Stimulated activated effector memory CD8-positive, alpha-beta T cell treated with anti-CD3 and anti-CD28 coated beads, Interleukin-12 subunit alpha, Interleukin-12 subunit beta, amount 100 ng/mL, for 72 hours (primary cell): ENCODE results near the gene XPNPEP3.

Experiments used
- ATAC-seq: fragments of 150-1000 bp; cut with Tn5 transposase; 2 replicates; pipeline ENCODE4 v1.10.0; 2021
- DNase-seq, 2 donors: peaks; one replicate each; pipeline ENCODE4 v3.0.0; 2021 to 2022; ENCODE audit warnings: low spot score in 2 of 2
- H3K27ac Mint-ChIP-seq: one replicate; pipeline ENCODE4 v1.8.0; 2022; ENCODE audit warnings: mild to moderate bottlenecking, mixed read lengths
- H3K36me3 Mint-ChIP-seq: one replicate; pipeline ENCODE4 v1.8.0; 2022; ENCODE audit warnings: mild to moderate bottlenecking, mixed read lengths
- H3K4me1 Mint-ChIP-seq: one replicate; pipeline ENCODE4 v1.8.0; 2022; ENCODE audit warnings: mixed read lengths
- H3K4me3 Mint-ChIP-seq: one replicate; pipeline ENCODE4 v1.8.0; 2022; ENCODE audit warnings: mild to moderate bottlenecking, mixed read lengths
- H3K9me3 Mint-ChIP-seq: one replicate; pipeline ENCODE4 v1.8.0; 2022; ENCODE audit warnings: mixed read lengths

Gene XPNPEP3

DNA sequence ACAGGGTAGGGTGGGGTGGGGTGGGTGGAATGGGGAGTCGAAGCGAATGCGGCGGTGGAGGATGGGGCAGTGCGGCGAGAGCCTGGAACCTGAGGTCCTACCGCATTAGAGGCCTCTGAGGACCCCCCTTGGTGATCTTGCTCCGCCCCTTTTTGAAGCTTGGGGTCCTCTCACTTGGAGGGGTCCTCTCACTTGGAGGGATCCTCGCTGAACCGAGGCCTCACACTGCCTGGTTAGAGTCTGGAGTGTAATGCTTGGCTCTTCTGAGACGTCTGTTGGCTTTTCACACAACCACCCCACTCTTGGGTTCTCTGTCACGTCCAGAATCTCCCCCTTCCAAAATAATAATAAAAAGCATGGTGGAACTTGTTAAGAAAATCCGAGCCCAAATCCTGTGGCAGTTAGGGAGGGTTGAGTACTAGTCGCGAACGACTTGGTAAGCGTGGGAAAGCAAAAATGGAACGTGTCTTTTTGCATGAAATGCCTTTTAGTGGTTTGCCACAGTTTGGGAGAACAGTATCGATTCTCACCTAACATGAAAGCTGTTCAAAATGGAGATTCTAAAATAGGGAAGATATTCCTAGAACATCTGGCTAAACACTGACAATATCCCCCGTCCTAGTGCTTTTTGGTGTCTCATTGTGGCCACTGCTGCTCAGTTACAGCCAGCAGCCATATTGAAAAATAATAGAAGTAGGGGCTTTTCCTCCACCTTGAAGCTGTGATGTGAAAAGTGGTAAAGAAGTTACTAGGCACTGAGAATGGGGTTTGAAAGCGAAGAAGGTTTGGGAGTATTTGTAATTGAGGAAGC lies 95.1 kb downstream of the XPNPEP3 start:
- peak overlapping the region; percentile 98 for H3K4me3 Mint-ChIP-seq
- peaks cover 16% of the 10 kb centered on the region for H3K4me1 Mint-ChIP-seq
- H3K9me3 Mint-ChIP-seq = no peaks in the 10 kb centered on the region
- H3K36me3 Mint-ChIP-seq = peaks cover 67% of the 10 kb centered on the region
- ATAC-seq = peak; percentile 2
- DNase-seq = peak in 1 of 2 donors; percentile 8
- peak overlapping the region; percentile 99 for H3K27ac Mint-ChIP-seq

- peaks cover 14% of the 10 kb centered on the region for H3K4me1 Mint-ChIP-seq
- no peaks in the 10 kb centered on the region for H3K9me3 Mint-ChIP-seq
- peak overlapping the region; percentile 99 for H3K27ac Mint-ChIP-seq
- H3K4me3 Mint-ChIP-seq = peak overlapping the region; percentile 98
- ATAC-seq (no peak), DNase-seq (no peak)
- H3K36me3 Mint-ChIP-seq = peaks cover 81% of the 10 kb centered on the region
These were observed 96.5 kb downstream of the XPNPEP3 start for GRCh38 chr22:40953471-40953870.

- Mint-ChIP-seq H3K36me3 (peaks cover 88% of the 10 kb centered on the region), H3K4me3 (peak overlapping the region; percentile 98), H3K4me1 (peaks cover 14% of the 10 kb centered on the region), H3K9me3 (no peaks in the 10 kb centered on the region), H3K27ac (peak overlapping the region; percentile 99)
- DNase-seq (no peak), ATAC-seq (no peak)
These were observed 97.2 kb downstream of the XPNPEP3 start for GRCh38 chr22:40954113-40954512.

GRCh38 chr22:40955571-40955970 lies 98.6 kb downstream of the XPNPEP3 start:
- ATAC-seq (no peak), DNase-seq (no peak)
- peak overlapping the region; percentile 99 for H3K27ac Mint-ChIP-seq
- H3K4me1 Mint-ChIP-seq = peaks cover 22% of the 10 kb centered on the region
- peaks cover 99% of the 10 kb centered on the region for H3K36me3 Mint-ChIP-seq
- no peak overlapping the region for H3K4me3 Mint-ChIP-seq
- no peaks in the 10 kb centered on the region for H3K9me3 Mint-ChIP-seq

DNA sequence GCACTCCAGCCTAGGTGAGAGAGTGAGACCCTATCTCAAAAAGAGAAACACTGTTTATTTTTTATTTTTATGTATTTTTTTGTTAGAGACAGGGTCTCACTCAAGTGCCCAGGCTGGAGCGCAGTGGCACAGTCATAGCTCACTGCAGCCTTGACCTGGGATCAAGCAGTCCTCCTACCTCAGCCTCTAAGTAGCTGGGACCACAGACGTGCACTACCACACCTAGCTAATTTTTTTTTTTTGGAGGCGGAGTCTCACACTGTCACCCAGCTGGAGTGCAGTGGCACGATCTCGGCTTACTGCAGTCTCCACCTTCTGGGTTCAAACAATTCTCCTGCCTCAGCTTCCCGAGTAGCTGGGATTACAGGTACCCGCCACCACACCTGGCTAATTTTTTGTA lies 100.7 kb downstream of the XPNPEP3 start:
- Mint-ChIP-seq H3K4me1 (peaks cover 19% of the 10 kb centered on the region), H3K27ac (peak overlapping the region; percentile 60), H3K9me3 (no peaks in the 10 kb centered on the region), H3K4me3 (no peak overlapping the region), H3K36me3 (peaks cover 100% of the 10 kb centered on the region)
- DNase-seq (no peak), ATAC-seq (no peak)

DNA sequence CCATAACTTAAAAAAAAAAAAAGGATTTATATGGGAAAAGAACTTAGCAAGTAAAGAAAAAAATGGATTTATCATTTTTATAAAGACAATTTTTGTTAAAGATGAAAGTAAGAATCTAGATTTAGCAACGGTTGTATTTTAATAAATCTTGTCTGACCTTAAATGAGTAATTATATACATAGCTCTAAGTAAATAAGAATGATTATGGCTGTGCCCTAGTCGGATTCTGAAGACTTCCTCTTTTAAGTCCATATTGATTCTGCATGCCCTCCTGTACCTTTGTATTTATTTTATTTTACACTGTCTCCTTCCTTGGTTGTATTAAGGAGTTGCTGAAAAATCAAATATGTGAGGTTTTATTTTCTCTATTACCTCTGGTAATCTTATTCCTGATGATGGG lies 101.4 kb downstream of the XPNPEP3 start:
- no peak for ATAC-seq
- H3K36me3 Mint-ChIP-seq = peaks cover 100% of the 10 kb centered on the region
- DNase-seq = no peak
- H3K27ac Mint-ChIP-seq = peak overlapping the region; percentile 60
- H3K4me1 Mint-ChIP-seq = peaks cover 17% of the 10 kb centered on the region
- no peak overlapping the region for H3K4me3 Mint-ChIP-seq
- no peaks in the 10 kb centered on the region for H3K9me3 Mint-ChIP-seq

- ATAC-seq (no peak), DNase-seq (no peak)
- Mint-ChIP-seq H3K9me3 (no peaks in the 10 kb centered on the region), H3K4me3 (no peak overlapping the region), H3K36me3 (peaks cover 100% of the 10 kb centered on the region), H3K4me1 (peaks cover 10% of the 10 kb centered on the region), H3K27ac (peak overlapping the region; percentile 60)
These were observed 103.2 kb downstream of the XPNPEP3 start for GRCh38 chr22:40960145-40960544.

- peak overlapping the region; percentile 57 for H3K27ac Mint-ChIP-seq
- H3K4me1 Mint-ChIP-seq = peaks cover 5% of the 10 kb centered on the region
- no peaks in the 10 kb centered on the region for H3K9me3 Mint-ChIP-seq
- H3K4me3 Mint-ChIP-seq = no peak overlapping the region
- no peak for ATAC-seq
- H3K36me3 Mint-ChIP-seq = peaks cover 100% of the 10 kb centered on the region
- no peak for DNase-seq
These were observed 109.2 kb downstream of the XPNPEP3 start for GRCh38 chr22:40965936-40966725.

- no peak overlapping the region for H3K4me3 Mint-ChIP-seq
- no peaks in the 10 kb centered on the region for H3K9me3 Mint-ChIP-seq
- peak overlapping the region; percentile 57 for H3K27ac Mint-ChIP-seq
- H3K36me3 Mint-ChIP-seq = peaks cover 100% of the 10 kb centered on the region
- H3K4me1 Mint-ChIP-seq = peaks cover 5% of the 10 kb centered on the region
- ATAC-seq = no peak
- DNase-seq = no peak
These were observed 109.8 kb downstream of the XPNPEP3 start for GRCh38 chr22:40966726-40967085.

DNA sequence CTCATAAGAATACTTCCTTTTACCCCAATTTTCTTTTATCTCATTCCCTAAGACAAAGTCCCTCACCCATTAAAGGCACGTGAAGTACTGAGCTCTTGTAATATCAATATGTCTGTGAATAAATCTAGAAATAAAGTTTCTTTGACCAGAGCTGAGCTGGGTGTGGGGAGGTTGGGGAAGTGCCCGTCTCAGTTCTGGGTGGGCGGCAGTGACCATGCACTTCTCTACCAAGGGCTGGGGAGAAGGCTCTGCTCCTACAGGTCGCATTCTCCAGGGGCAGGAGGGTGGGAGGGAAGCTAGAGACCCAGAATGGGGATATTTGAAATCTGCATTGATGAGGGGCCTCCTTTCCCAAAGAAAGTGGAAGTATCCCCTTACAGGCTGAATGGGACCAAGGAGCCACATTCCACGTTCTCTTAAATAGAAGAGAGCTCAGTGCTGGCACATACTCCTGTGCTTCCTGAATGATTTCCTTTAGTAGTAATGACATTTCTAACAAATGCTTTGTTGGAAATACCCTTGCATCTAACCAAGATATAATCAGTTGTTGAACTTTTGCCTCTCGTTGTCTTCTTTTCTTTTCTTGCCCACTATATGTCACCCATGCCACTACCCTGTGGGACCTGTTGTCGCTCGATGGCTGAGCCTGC lies 110.3 kb downstream of the XPNPEP3 start:
- Mint-ChIP-seq H3K4me3 (no peak overlapping the region), H3K36me3 (peaks cover 100% of the 10 kb centered on the region), H3K9me3 (no peaks in the 10 kb centered on the region), H3K27ac (peak overlapping the region; percentile 57), H3K4me1 (peaks cover 5% of the 10 kb centered on the region)
- ATAC-seq (no peak), DNase-seq (no peak)

- Mint-ChIP-seq H3K4me3 (no peak overlapping the region), H3K27ac (peak overlapping the region; percentile 30), H3K36me3 (peaks cover 61% of the 10 kb centered on the region), H3K4me1 (peaks cover 7% of the 10 kb centered on the region), H3K9me3 (no peaks in the 10 kb centered on the region)
- DNase-seq (no peak), ATAC-seq (no peak)
These were observed 115.6 kb downstream of the XPNPEP3 start for GRCh38 chr22:40972587-40972986.

DNA sequence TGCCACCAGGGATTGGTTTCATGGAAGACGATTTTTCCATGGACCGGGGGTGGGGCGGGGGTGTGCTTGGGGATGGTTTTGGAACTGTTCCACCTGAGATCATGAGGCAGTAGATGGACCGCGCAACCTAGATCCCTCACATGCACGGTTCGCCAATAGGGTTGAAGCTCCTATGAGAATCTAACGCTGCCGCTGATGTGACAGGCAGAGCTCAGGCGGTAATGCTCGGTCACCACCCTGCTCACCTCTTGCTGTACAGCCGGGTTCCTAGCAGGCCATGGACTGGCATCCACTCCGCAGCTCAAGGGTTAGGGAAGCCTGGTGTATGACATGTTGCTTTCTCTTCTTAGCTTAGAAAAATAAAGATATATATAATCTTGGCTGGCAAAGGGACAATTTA lies 116.2 kb downstream of the XPNPEP3 start:
- Mint-ChIP-seq H3K4me3 (no peak overlapping the region), H3K4me1 (peaks cover 7% of the 10 kb centered on the region), H3K27ac (no peak overlapping the region), H3K9me3 (no peaks in the 10 kb centered on the region), H3K36me3 (peaks cover 56% of the 10 kb centered on the region)
- ATAC-seq = no peak
- DNase-seq = no peak

DNA sequence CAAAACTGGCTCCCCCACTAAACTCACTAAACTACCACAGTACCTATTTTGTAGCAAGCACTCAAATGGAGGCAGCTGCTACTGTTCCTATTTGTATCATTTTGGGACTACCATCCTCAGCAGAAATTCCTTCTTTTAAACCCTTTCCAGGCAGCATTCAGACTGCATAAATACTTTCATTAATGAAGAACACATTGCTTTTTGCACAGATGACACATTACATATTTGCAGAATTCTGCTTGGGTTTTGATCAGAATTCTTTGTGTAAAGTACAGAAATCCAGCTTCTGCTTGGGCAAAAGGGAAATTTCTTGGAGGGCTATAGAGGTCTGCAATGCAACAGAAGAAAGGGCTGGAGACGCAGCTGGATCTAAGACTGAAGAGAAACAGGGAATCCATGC lies 118.4 kb downstream of the XPNPEP3 start:
- no peak overlapping the region for H3K27ac Mint-ChIP-seq
- peaks cover 34% of the 10 kb centered on the region for H3K36me3 Mint-ChIP-seq
- ATAC-seq = no peak
- no peak overlapping the region for H3K4me3 Mint-ChIP-seq
- DNase-seq = no peak
- peaks cover 7% of the 10 kb centered on the region for H3K4me1 Mint-ChIP-seq
- no peaks in the 10 kb centered on the region for H3K9me3 Mint-ChIP-seq

DNA sequence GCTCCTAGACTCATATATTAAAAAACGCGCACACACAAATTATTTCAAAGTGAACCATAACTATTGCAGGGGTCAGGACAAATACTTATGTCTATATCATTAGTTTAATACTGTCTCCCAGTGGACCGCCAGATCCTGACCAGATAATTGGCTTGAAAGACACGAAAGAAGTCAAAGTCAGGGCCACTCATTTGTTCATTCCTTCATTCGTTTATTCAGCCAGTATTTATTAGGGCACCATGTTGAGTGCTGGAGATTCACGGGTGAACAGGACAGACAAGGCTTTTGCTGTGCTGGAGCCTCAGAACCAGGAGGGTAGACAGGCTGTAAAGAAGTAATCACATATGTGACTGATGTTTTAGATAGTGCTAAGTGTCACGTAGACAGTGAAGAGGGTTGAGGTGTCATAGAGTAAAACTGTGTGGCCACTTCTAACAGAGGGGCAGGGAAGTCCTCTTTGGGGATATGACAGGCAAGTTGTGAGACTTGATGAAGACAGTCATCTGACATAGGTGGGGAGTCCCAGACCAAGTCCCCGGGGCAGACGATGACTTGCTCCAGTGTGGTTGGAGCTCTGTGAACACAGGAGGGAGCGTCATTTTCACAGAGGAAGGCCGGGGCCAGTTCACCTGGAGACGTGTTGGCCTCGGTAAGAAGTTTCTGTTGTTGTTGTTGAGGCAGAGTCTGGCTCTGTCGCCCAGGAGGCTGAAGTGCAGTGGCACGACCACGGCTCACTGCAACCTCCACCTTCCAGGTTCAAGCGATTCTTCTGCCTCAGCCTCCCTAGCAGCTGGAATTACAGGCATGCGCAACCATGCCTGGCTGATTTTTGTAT lies 120.1 kb downstream of the XPNPEP3 start:
- Mint-ChIP-seq H3K9me3 (no peaks in the 10 kb centered on the region), H3K36me3 (peaks cover 16% of the 10 kb centered on the region), H3K27ac (peak overlapping the region; percentile 43), H3K4me3 (no peak overlapping the region), H3K4me1 (peaks cover 7% of the 10 kb centered on the region)
- ATAC-seq = peak; percentile 91
- no peak for DNase-seq

GRCh38 chr22:40979198-40979597 lies 122.2 kb downstream of the XPNPEP3 start:
- ATAC-seq = no peak
- Mint-ChIP-seq H3K4me1 (peaks cover 7% of the 10 kb centered on the region), H3K4me3 (no peak overlapping the region), H3K27ac (no peak overlapping the region), H3K36me3 (no peaks in the 10 kb centered on the region), H3K9me3 (no peaks in the 10 kb centered on the region)
- DNase-seq = no peak
